Measurements from ENCODE around the gene TPMT.

DNA sequence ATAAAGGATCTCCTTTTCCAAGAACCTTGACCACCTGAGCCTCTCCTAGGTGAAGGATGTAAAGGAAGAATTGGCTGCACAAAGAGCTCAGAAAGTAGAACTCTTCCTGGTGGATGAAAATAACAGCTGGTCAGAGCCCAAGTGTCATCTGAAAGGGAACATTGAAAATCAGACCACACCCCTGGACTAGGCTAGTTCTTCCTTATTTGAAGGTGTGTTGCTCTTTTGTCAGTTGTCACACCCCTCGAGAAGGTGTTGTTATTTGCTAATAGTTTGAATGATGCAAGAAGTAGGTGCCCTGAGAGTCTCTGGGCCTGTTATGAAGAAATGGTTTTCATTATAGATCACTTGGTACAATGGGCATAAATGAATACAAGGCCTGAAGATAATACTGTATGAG, 63.5 kb downstream of the TPMT start:
- TF ChIP-seq RCOR1 (IDR thresholded peaks at IDR 0.05; ENCODE audit: low read depth, low read length) (no peak), FOSB (CRISPR knock-in tag; IDR thresholded peaks at IDR 0.05) (no peak), HOXA7 (CRISPR knock-in tag; IDR thresholded peaks at IDR 0.05) (no peak), RNF2 (IDR thresholded peaks at IDR 0.05; ENCODE audit: borderline replicate concordance, low read depth) (no peak), CEBPB (IDR thresholded peaks at IDR 0.05) (no peak), CHD2 (IDR thresholded peaks at IDR 0.05; ENCODE audit: low read length, partially characterized antibody) (no peak), ZFP36 (IDR thresholded peaks at IDR 0.05; ENCODE audit: borderline replicate concordance, partially characterized antibody) (no peak)
- TF ChIP-seq, protein P1, sequence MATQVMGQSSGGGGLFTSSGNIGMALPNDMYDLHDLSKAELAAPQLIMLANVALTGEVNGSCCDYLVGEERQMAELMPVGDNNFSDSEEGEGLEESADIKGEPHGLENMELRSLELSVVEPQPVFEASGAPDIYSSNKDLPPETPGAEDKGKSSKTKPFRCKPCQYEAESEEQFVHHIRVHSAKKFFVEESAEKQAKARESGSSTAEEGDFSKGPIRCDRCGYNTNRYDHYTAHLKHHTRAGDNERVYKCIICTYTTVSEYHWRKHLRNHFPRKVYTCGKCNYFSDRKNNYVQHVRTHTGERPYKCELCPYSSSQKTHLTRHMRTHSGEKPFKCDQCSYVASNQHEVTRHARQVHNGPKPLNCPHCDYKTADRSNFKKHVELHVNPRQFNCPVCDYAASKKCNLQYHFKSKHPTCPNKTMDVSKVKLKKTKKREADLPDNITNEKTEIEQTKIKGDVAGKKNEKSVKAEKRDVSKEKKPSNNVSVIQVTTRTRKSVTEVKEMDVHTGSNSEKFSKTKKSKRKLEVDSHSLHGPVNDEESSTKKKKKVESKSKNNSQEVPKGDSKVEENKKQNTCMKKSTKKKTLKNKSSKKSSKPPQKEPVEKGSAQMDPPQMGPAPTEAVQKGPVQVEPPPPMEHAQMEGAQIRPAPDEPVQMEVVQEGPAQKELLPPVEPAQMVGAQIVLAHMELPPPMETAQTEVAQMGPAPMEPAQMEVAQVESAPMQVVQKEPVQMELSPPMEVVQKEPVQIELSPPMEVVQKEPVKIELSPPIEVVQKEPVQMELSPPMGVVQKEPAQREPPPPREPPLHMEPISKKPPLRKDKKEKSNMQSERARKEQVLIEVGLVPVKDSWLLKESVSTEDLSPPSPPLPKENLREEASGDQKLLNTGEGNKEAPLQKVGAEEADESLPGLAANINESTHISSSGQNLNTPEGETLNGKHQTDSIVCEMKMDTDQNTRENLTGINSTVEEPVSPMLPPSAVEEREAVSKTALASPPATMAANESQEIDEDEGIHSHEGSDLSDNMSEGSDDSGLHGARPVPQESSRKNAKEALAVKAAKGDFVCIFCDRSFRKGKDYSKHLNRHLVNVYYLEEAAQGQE (IDR thresholded peaks at IDR 0.05): no peak
- TF ChIP-seq, protein P2, sequence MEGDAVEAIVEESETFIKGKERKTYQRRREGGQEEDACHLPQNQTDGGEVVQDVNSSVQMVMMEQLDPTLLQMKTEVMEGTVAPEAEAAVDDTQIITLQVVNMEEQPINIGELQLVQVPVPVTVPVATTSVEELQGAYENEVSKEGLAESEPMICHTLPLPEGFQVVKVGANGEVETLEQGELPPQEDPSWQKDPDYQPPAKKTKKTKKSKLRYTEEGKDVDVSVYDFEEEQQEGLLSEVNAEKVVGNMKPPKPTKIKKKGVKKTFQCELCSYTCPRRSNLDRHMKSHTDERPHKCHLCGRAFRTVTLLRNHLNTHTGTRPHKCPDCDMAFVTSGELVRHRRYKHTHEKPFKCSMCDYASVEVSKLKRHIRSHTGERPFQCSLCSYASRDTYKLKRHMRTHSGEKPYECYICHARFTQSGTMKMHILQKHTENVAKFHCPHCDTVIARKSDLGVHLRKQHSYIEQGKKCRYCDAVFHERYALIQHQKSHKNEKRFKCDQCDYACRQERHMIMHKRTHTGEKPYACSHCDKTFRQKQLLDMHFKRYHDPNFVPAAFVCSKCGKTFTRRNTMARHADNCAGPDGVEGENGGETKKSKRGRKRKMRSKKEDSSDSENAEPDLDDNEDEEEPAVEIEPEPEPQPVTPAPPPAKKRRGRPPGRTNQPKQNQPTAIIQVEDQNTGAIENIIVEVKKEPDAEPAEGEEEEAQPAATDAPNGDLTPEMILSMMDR (IDR thresholded peaks at IDR 0.05): no peak
- TF ChIP-seq, protein P3, sequence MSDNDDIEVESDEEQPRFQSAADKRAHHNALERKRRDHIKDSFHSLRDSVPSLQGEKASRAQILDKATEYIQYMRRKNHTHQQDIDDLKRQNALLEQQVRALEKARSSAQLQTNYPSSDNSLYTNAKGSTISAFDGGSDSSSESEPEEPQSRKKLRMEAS (IDR thresholded peaks at IDR 0.05): no peak

Data from A549 (cell line).